Coronary artery (tissue), 2 donors: ENCODE data around the gene PLCB2.

Experiments used
- DNase-seq: peaks from one replicate; pipeline ENCODE4 v3.0.0-alpha.2; 2017; ENCODE audit warnings: low spot score
- H3K27ac ChIP-seq, 2 donors: fragments of 200-600 bp; sonication (generic); one replicate each; pipeline ENCODE4 v1.5.1; 2016 to 2019
- H3K4me3 ChIP-seq: fragments of 200-600 bp; sonication (generic); 2 replicates; pipeline ENCODE4 v1.5.1; 2016; ENCODE audit warnings: mild to moderate bottlenecking, moderate library complexity
- TF ChIP-seq, protein P1 (sequence below): fragments of 200-600 bp; sonication (generic); IDR thresholded peaks from one replicate; pipeline ENCODE4 v1.5.1; 2019; ENCODE audit warnings: antibody characterized with exemption

PLCB2 gene

DNA sequence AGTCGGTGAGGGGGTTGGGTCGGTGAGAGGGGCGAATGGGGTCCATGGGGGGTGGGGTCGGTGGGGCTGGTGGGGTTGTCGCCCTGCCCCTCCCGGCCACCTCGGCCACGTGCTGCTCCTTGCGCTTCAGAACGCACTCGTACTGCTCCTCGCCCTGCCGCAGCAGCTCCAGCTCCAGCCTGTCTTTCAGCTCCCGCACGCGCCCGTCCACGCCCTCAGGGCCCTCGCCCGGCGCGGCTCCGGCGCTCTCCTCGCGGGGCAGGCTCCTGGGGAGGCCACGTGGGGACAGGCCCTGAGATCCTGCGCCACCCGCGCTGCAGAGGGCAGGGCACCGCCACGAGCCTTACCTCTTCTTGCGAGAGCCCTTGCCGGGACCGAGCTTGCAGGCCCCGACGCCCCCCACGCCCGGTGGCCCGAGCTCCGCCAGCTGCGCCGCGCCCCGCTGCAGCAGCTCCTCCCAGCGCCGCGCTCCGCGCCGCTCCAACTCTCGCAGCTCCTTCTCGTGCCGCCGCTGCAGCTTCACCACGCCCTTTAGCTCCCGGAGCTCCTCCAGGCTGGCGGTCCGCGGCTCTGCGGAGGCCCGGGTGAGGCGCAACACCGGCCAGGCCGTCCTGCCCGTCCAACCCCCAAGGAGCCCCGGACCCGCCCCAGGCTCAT lies 16.7 kb downstream of the PLCB2 start:
- Histone ChIP-seq H3K4me3 (peak overlapping the region; percentile 74), H3K27ac (no peak overlapping the region)
- TF ChIP-seq, protein P1, sequence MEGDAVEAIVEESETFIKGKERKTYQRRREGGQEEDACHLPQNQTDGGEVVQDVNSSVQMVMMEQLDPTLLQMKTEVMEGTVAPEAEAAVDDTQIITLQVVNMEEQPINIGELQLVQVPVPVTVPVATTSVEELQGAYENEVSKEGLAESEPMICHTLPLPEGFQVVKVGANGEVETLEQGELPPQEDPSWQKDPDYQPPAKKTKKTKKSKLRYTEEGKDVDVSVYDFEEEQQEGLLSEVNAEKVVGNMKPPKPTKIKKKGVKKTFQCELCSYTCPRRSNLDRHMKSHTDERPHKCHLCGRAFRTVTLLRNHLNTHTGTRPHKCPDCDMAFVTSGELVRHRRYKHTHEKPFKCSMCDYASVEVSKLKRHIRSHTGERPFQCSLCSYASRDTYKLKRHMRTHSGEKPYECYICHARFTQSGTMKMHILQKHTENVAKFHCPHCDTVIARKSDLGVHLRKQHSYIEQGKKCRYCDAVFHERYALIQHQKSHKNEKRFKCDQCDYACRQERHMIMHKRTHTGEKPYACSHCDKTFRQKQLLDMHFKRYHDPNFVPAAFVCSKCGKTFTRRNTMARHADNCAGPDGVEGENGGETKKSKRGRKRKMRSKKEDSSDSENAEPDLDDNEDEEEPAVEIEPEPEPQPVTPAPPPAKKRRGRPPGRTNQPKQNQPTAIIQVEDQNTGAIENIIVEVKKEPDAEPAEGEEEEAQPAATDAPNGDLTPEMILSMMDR: no peak
- no peak for DNase-seq

DNA sequence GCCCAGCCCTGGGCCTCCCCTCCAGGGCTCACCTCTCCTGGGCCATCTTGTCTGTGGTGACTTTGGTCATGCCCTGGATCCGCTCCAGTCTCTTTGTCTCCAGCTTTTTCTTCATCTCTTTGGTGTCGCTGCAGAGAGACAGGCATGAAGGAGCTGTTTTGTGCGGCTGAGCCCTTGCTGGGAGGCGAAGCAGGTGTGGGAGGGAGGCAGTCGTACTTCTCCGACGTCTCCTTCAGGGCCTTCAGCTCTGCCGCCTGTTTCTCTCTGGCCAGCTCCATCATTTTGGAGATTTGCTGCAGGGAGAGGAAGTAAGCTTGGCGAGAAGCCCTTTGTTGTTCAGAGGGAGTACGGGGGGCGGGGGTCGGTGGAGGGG lies 17.2 kb downstream of the PLCB2 start:
- Histone ChIP-seq H3K4me3 (peak overlapping the region; percentile 74), H3K27ac (no peak overlapping the region)
- DNase-seq: no peak
- TF ChIP-seq, protein P1: no peak

DNA sequence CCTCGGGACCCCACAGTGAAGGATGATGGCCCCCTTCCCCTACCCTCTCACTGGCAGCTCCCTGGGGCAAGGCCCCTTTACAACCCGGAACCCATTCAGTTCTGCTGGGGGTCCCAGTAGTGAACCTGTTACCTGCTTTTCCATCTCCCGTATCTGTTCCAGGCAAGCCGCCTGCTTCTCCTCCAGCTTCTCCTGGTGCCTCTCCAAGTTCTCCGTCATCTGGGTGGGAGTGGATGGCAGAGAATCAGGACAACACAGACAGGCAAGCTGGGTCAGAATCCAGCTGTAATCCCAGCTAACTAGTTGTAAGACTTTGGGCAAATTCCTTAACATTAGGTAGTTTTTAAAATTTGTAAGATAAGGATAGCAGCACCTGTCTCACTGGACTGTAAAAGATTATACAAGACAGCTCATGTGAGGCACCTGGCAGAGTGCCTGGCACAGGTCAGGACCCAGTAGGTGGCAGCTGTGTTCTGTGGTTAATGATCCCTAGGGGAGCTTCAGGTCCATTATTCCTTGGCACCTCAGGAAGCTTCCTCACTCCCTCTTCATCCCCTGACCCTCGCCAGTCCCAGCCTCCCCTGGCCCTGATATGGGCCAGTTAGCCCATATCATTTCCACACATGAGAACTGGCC lies 18.5 kb downstream of the PLCB2 start:
- no peak for DNase-seq
- Histone ChIP-seq H3K4me3 (no peak overlapping the region), H3K27ac (no peak overlapping the region)
- TF ChIP-seq, protein P1: no peak

DNA sequence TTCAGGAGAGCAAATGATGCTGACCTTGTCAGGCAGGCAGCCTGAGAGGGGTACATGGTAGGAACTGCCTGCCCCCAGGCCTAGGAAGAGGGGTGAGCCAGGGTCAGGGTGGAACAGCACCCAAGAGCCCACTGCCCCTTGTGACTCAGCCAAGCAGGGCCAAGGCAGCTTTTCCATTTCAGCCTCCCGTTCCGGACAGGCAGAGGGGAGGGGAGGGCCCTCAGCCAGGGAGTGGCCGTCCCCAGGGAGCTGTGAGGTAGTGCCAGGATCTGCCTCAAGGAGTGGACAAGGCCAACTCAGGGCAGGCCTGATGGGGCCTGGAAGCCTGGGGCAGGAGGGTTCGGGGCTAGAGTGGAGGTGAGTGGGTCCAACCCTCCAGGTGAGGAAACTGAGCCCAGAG lies 19.8 kb downstream of the PLCB2 start:
- no peak for DNase-seq
- TF ChIP-seq, protein P1: no peak
- Histone ChIP-seq H3K27ac (no peak overlapping the region), H3K4me3 (no peak overlapping the region)

DNA sequence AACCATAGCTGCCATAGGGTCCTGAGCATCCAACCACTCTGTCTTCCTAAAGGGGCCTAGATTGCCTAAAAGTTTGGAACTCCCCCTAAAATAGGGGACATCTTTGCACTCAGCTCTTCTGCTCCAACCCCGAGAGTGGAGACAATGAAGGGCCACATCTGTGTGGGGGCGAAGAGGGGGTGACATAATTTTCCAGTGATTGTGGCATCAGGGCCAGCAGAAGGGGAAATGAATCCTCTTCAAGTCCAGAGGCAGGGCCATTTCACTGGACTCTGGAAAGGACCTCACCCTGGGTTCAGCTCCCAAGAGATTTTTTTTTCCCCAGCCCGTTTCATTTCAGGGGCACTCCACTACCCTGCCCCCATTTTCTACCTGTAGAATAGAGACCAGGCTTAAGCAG lies 20.2 kb downstream of the PLCB2 start:
- TF ChIP-seq, protein P1: no peak
- Histone ChIP-seq H3K4me3 (no peak overlapping the region), H3K27ac (no peak overlapping the region)
- no peak for DNase-seq

DNA sequence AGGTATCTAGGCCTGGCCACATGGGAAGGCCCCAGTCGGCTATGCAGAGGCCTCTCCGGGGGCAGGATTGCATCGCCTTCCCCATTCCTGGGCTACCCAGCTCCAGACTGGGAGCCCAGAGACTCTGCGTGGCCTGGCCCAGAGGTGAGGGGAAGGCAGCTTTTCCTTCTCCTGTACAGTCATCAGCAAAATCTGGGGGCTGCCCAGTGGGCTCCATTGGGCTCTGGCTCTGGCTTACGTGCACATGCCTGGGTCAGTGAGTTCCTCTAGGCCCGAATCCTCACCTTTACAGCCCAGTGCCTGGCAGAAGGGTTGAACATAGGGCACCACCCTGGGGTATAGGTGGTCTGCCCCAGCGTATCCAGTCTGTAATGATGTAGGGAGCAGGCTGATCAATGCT lies 20.9 kb downstream of the PLCB2 start:
- H3K27ac ChIP-seq: no peak overlapping the region
- DNase-seq: no peak
- no peak overlapping the region for H3K4me3 ChIP-seq
- TF ChIP-seq, protein P1: no peak

DNA sequence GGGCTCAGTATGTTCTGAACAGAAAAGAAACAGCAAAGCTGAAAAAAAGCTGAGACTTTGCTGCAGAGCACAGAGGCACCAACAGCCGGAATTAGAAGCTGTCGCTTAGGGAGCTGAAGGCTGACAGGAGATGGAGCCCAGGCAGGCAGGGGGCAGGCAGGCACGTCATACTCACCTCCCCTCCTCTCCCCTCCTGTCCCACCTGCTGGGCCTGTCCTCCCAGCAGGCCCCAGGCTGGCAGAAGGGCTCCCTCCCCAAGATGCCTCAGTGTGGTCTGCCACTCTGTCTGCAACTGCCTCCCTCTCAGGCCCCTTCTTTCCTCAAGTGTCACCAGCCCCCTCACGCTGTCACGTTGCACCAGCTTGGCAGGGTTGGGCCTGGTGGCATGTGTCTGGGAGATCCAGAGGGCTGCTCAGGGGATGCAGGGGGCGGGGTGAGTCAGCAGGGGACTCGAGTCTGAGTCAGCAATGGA lies 21.6 kb downstream of the PLCB2 start:
- TF ChIP-seq, protein P1: no peak
- DNase-seq: no peak
- H3K27ac ChIP-seq: no peak overlapping the region
- H3K4me3 ChIP-seq: no peak overlapping the region
